ENCODE results near the gene VWF. TPM values are rescaled to one million over a fixed set of nuclear protein-coding genes. Genes with fewer than 3 reads are reported as not detected.
"Not testable (repeated sequence)": the region's sequence is repeated elsewhere in the genome, so short reads cannot be mapped to it uniquely, and the experiment has no call there.

The VWF gene
- polyA plus RNA-seq (2013, experiment 1 of 2; ENCODE audit: insufficient read length), result 0.25 TPM
- 0.29 TPM for polyA plus RNA-seq (2013, experiment 2 of 2; ENCODE audit: insufficient read length)

DNA sequence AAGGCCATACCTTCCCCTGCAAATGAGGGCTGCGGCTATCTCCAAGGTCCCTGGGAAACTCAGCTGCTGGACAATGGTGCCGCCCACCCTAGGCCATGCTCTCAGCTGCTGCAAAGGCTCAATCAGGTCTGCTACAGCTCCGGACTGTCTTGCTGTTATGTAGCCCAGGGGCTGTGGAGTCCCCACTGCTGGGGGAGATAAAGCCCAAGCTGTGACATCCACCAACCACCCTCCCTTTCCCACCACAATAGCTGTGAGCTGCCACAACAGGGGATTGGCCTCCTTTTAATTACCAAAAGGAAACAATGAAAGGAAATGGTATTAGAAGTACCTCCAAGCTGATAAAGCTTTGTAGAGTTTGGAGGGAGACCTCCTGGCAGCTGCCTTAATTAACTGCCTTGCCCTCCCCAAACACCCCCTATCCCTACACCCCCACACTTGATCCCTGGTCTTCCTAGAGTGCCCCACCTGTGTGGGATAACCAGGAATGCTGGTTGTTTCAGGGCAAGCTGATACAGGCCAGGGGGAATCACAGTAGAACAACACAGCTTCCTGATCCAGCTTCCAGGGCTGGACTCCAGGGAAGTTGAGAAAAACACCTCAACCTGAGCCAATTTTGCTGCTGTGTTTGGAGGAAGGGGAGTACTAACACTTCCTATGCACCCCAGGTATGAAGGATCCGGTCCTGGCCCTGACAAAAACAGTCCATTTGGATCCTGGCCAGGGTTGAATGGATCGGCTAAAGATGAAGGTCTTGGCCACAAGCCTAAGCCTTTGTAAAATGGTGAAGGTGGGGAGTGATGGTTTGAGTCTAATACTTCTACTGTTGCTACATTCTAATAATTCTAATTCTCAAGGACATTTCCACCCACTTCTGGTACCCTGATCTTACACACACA is at the start of gene VWF:
VWF (minus strand) TSS at position 260 of the 899 bp plus-strand sequence. CDS start 1,474 bp downstream, outside the sequence.
- no peak for DNase-seq

- no peak for DNase-seq
These were observed 48.4 kb upstream of the VWF start for GRCh38 chr12:6172862-6173261.

DNA sequence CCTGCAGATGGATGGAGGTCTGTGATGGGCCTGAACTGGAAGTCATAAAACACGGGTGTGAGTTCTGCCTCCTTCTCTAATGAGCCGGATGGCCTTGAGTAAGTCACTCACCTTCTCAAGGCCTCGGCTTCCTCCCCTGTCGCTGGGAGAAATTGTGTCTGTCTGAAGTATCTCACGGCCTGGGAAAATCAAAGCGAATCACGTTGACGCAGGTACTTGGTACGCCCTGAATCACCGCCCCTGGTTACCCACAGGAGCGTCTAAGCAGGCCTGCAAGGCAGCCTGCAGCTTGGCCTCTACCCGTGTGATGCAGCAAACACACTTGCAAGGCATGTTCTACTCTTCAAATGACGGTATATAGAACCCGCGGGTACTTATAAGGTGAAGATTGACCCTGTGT is 47.6 kb upstream of the VWF start:
- no peak for DNase-seq

- no peak for DNase-seq
These were observed 47.0 kb upstream of the VWF start for GRCh38 chr12:6171409-6172015.

- peak; percentile 97 for DNase-seq
These were observed 43.1 kb upstream of the VWF start for GRCh38 chr12:6167327-6168280.

GRCh38 chr12:6166808-6167207 is 42.3 kb upstream of the VWF start:
- DNase-seq, result no peak

- peak; percentile 68 for DNase-seq
These were observed 40.9 kb upstream of the VWF start for GRCh38 chr12:6165395-6165794.

DNA sequence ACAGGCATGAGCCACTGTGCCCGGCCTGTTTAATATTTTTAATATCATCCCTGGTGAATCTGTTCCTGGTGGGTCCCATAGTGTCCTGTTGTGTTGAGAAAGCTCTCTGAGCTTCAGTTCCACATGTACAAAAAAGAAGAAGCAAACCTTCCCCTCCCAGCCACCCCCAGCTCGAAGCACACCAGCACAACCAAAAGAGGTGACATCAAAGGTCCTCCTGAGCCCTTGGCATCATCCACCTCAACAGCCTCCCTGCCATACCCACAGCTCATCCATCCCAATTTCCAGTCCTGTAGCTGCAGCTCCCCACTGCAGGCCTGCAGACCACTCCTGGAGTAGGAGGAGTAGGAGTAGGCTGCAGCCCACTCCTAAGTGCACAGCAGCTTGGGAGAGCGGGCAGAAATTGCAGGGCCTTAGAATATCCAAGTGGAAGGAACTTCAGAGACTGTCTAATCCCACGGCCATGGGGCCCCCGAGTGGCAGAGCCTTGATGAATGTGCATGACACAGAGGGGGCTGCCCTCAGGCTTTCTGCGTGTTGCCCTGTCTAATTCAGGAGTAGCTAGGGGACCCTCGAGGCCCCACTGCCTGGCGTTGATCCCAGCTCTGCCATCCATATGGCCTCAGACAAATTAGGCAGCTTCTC is 39.1 kb upstream of the VWF start:
- DNase-seq, result no peak

DNA sequence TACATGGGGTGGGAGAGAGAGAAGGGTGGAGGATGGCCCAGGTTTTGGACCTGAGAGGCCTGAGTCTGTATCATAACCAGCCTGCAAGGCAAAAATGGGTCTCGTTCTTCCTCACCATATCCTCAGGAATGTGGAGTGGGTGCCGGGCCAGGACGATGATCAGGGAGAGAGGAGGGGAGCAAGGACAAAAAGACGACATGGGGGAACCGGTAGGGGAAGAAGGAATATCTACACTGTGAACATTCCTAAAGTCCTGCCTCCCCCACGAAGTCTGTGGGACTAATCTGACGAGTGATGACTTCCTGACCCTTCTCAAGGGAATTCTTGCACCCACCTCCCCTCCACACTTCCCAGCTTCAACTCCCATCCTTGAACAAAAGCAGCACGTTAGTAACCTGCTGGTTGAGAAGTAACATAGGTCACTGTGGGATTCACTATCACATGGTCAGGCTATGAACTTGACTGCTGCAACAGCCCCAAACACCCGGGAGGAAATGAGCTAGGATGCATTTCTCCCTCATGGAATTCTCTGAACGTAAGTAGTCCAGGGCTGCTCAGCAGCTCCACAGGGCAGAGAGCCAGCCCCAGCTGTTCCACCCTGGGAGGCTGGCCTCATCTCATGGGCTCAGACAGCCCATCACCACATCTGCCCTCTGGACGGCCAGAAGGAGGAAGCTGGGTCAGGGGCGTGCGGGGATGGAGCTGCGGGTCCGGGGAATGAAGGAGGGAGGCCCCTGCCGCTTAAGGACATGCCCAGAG is 36.8 kb upstream of the VWF start:
- peak; percentile 66 for DNase-seq

- DNase-seq, result not testable (repeated sequence)
These were observed 35.7 kb upstream of the VWF start for GRCh38 chr12:6160049-6160649.

DNA sequence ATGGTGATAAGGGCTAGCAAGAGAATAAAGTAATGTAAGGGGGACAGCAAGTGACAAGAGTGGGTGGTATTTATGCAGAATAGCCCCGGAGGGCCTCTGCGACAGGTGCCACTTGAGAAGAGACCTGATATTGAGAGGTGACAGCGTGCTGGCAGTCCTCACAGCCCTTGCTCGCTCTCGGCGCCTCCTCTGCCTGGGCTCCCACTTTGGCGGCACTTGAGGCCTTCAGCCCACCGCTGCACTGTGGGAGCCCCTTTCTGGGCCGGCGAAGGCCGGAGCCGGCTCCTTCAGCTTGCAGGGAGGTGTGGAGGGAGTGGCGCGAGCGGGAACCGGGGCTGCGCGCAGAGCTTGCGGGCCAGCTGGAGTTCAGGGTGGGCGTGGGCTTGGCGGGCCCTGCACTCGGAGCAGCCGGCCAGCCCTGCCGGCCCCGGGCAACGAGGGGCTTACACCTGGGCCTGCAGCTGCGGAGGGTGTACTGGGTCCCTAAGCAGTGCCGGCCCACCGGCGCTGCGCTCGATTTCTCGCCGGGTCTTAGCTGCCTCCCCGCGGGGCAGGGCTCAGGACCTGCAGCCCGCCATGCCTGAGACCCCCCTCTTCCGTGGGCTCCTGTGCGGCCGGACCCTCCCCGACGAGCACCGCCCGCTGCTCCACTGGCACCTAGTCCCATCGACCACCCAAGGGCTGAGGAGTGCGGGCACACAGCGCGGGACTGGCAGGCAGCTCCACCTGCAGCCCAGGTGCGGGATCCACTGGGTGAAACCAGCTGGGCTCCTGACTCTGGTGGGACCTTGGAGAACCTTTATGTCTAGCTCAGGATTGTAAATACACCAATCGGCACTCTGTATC is 34.9 kb upstream of the VWF start:
- DNase-seq, result not testable (repeated sequence)

DNA sequence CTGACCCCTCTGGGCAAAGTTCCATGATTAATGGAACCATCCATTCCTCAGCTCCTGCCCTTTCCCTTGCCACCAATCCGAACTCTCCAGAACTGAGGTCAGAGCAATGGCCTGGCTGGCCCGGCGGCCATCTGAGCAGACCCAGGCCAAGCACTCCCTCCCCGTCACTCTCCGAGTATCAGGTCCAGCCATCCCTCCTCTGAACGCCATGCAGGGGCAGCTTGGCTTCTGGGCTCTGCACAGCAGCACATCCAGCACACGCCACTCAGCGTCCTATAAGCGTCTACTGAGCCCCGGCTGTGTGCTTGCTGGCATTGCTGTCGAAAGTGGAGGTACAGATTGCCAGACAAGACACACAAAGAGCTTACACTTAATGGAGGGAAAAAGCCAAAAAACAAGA is 34.3 kb upstream of the VWF start:
- no peak for DNase-seq

DNA sequence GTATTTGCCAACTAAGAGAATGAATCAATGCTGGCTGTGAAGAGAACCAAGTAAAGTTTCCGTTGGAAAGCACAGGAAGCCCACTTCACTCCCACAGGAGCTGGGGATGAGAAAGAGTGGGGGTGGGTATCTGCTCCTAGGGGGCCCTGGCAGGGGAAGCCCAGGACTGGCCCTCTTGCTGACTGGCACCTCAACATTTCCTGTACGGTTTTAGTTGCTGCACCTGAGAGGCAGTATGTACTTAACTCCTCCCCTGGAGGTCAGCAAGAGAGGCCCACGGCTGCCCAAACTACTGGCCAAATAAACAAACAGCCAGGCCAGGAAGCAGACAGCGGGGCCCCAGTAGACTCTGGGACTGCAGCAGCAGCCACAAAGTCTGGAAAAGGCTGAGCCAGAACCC is 33.8 kb upstream of the VWF start:
- DNase-seq, result no peak

DNA sequence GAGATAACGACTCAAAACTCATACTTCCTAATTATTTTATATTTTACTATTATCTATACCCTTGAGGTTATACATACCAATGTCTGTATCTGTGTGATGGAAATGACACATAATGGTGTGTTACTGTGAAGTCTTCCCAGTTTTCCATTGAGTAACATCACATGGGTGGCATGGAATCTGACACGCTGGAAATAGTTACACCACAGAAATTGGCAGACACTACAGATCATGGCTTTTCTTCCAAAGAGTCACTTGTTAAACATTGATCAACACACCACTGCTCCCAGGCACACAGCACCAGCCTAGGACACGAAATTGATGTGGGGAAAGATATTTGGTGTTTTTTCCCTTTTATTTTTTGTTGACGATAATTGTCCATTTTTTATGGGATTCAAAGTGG is 33.0 kb upstream of the VWF start:
- no peak for DNase-seq

- no peak for DNase-seq
These were observed 30.4 kb upstream of the VWF start for GRCh38 chr12:6154730-6155459.

- DNase-seq, result not testable (repeated sequence)
These were observed 24.3 kb upstream of the VWF start for GRCh38 chr12:6148722-6149121.

DNA sequence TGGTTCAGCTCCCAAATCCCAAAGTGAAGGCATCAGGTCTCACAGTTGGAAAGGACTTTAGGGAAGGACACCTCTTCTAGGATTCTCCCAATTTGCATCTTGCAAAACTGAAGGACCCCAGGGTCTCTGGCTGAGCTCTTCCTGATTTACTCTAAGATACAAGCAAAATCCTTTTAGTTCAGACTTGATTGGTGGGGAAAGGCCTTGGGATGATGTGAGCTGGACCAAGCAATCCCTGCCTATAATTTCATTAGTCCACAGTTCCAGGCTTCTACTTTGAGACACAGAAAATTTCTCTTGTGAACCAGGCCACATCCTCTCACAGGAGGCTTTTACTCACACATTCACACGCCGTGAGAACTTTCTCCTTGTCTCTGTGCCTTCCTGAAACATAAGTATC is 23.6 kb upstream of the VWF start:
- DNase-seq, result no peak

- no peak for DNase-seq
These were observed 22.5 kb upstream of the VWF start for GRCh38 chr12:6146951-6147350.

GRCh38 chr12:6146509-6146908 is 22.0 kb upstream of the VWF start:
- no peak for DNase-seq
